ENCODE measurements around the gene S1PR2.

The S1PR2 gene

DNA sequence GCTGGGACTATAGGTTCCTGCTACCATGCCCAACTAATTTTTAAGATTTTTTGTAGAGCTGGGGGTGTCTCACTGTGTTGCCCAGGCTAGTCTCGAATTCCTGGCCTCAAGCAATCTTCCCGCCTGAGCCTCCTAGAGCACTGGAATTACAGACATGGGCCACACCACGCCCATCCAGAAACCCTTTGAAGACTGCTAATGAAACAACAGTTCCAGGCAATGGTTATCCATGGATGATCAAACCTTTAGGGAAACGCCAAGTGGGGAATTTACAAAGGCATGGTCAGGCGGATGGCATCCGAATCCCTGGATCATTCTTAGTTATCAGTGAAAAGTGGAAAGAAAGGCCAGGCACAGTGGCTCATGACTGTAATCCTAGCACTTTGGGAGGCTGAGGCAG, 19.4 kb downstream of the S1PR2 start:
- no peak for TF ChIP-seq CTCF (IDR thresholded peaks at IDR 0.05; ENCODE audit: insufficient read depth, low read depth, low read length, missing control alignments)
- no peak overlapping the region for H3K4me3 ChIP-seq (ENCODE audit: low read length)
- DNase-seq (ENCODE audit: low read depth) = no peak

GRCh38 chr19:10211061-10211460, 20.1 kb downstream of the S1PR2 start:
- H3K4me3 ChIP-seq (ENCODE audit: low read length) = no peak overlapping the region
- no peak for TF ChIP-seq CTCF (IDR thresholded peaks at IDR 0.05; ENCODE audit: insufficient read depth, low read depth, low read length, missing control alignments)
- no peak for DNase-seq (ENCODE audit: low read depth)

- peak; percentile 54 for DNase-seq (ENCODE audit: low read depth)
- no peak overlapping the region for H3K4me3 ChIP-seq (ENCODE audit: low read length)
- TF ChIP-seq CTCF (IDR thresholded peaks at IDR 0.05; ENCODE audit: insufficient read depth, low read depth, low read length, missing control alignments) = no peak
Measured at GRCh38 chr19:10209315-10209714, 21.8 kb downstream of the S1PR2 start.

GRCh38 chr19:10207026-10207425, 24.1 kb downstream of the S1PR2 start:
- no peak for TF ChIP-seq CTCF (IDR thresholded peaks at IDR 0.05; ENCODE audit: insufficient read depth, low read depth, low read length, missing control alignments)
- H3K4me3 ChIP-seq (ENCODE audit: low read length) = no peak overlapping the region
- no peak for DNase-seq (ENCODE audit: low read depth)

DNA sequence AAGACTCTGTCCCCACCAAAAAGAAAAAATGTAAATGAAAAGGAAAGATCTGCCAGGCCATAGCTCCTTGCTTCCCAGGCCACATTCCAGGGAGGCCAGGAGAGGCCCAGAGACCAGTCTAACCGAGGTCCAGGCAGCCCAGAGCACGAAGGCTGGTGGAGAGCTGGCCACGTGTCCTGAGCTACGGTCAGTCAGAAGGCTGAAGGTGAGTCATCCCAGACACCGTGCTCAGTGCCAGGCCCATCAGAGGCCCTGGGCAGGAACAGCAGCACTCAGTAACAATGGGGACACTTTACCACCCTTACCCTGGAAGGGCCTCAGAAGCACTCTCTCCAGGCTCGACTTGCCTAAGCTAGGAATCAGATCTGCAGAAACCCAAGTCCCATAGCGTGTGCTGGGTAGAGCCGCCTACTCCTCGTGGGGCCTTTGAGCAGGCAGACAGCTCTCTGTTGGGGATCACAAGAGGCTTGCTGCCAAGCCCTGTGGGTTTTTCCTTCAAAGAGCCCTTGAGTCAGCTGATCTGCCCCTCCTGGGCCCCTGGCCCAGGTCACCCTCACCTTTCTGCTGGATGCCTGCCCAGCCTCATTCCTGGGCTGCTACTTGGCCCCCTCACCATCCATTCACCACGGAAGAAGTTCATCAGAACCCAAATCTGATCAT, 24.8 kb downstream of the S1PR2 start:
- DNase-seq (ENCODE audit: low read depth) = no peak
- TF ChIP-seq CTCF (IDR thresholded peaks at IDR 0.05; ENCODE audit: insufficient read depth, low read depth, low read length, missing control alignments) = no peak
- H3K4me3 ChIP-seq (ENCODE audit: low read length) = no peak overlapping the region

- H3K4me3 ChIP-seq (ENCODE audit: low read length) = no peak overlapping the region
- peak; percentile 52 for DNase-seq (ENCODE audit: low read depth)
- TF ChIP-seq CTCF (IDR thresholded peaks at IDR 0.05; ENCODE audit: insufficient read depth, low read depth, low read length, missing control alignments) = no peak
Measured at GRCh38 chr19:10205636-10206035, 25.5 kb downstream of the S1PR2 start.

DNA sequence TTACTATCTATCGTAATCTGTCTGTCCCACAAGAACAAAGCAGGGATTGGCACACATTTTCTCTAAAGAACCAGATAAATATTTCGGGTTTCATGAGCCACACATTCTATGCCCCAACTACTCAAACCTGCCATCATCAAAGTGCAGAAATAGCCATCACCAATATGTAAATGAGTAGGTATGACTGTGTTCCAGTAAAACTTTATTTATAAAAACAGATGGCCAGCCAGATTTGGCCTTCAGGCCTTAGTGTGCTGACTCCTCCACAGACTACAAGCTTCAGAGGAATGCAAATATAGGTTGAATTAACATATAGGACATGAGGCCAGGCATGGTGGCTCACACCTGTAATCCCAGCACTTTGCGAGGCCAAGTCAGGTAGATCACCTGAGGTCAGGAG, 27.4 kb downstream of the S1PR2 start:
- no peak overlapping the region for H3K4me3 ChIP-seq (ENCODE audit: low read length)
- no peak for DNase-seq (ENCODE audit: low read depth)
- TF ChIP-seq CTCF (IDR thresholded peaks at IDR 0.05; ENCODE audit: insufficient read depth, low read depth, low read length, missing control alignments) = no peak
